HepG2 (cell line): ENCODE measurements around the gene TARS3.

Experiments
- ARHGAP35 ChIP-seq: sonication (generic); formaldehyde crosslinking; IDR thresholded peaks from 2 replicates; pipeline ENCODE4 v1.9.0; 2022; ENCODE audit warnings: mild to moderate bottlenecking, inconsistent platforms, moderate library complexity, missing genetic modification reagents, borderline replicate concordance
- CHD2 ChIP-seq: IDR thresholded peaks from 2 replicates; pipeline ENCODE4 v1.6.1; 2011; ENCODE audit warnings: low read depth, low read length, improper control_type of control experiment
- CTCF ChIP-seq: sonication (generic); formaldehyde crosslinking; IDR thresholded peaks from 2 replicates; pipeline ENCODE4 v1.5.0; 2020; ENCODE audit warnings: mild to moderate bottlenecking, missing genetic modification reagents, moderate library complexity
- ELF1 ChIP-seq: sonication (generic); formaldehyde crosslinking; IDR thresholded peaks from 2 replicates; pipeline ENCODE4 v1.4.0; 2020; ENCODE audit warnings: missing genetic modification reagents
- ETV6 ChIP-seq: sonication (generic); formaldehyde crosslinking; conservative IDR thresholded peaks from 2 replicates; pipeline ENCODE4 v1.4.0; 2020; ENCODE audit warnings: missing genetic modification reagents
- MAX ChIP-seq: IDR thresholded peaks from 2 replicates; pipeline ENCODE4 v1.6.1; 2012; ENCODE audit warnings: inconsistent platforms
- POLR2AphosphoS5 ChIP-seq: IDR thresholded peaks from 2 replicates; pipeline ENCODE4 v1.6.1; 2012; ENCODE audit warnings: low read depth, low read length
- SETDB1 ChIP-seq: sonication (generic); formaldehyde crosslinking; IDR thresholded peaks from 2 replicates; pipeline ENCODE4 v1.5.1; 2020; ENCODE audit warnings: missing genetic modification reagents, mild to moderate bottlenecking, borderline replicate concordance
- STAT6 ChIP-seq: sonication (generic); formaldehyde crosslinking; IDR thresholded peaks from 2 replicates; pipeline ENCODE4 v1.4.0; 2020; ENCODE audit warnings: missing genetic modification reagents, mild to moderate bottlenecking, borderline replicate concordance
- ZBTB46 ChIP-seq: sonication (generic); formaldehyde crosslinking; IDR thresholded peaks from 2 replicates; pipeline ENCODE4 v1.4.0; 2020; ENCODE audit warnings: mild to moderate bottlenecking, missing genetic modification reagents, borderline replicate concordance
- ZNF691 ChIP-seq: sonication (generic); formaldehyde crosslinking; IDR thresholded peaks from 2 replicates; pipeline ENCODE4 v1.4.0; 2020; ENCODE audit warnings: missing genetic modification reagents, low read depth, mild to moderate bottlenecking, borderline replicate concordance

- TF ChIP-seq ETV6, result no peak
- no peak for TF ChIP-seq ZNF691 (CRISPR knock-in tag)
- TF ChIP-seq CTCF (CRISPR knock-in tag), result no peak
- no peak for TF ChIP-seq ELF1 (CRISPR knock-in tag)
- TF ChIP-seq SETDB1 (CRISPR knock-in tag), result no peak
- no peak for TF ChIP-seq STAT6 (CRISPR knock-in tag)
- no peak for TF ChIP-seq POLR2AphosphoS5
- no peak for TF ChIP-seq CHD2
- no peak for TF ChIP-seq ARHGAP35 (CRISPR knock-in tag)
- TF ChIP-seq ZBTB46, result no peak
- no peak for TF ChIP-seq MAX
These were observed 62.1 kb downstream of the TARS3 start for GRCh38 chr15:101662203-101662602.
